ENCODE measurements around the gene CLCA1.
A peak's percentile ranks its signal among the peaks of the same experiment; 100 is the strongest.

DNA sequence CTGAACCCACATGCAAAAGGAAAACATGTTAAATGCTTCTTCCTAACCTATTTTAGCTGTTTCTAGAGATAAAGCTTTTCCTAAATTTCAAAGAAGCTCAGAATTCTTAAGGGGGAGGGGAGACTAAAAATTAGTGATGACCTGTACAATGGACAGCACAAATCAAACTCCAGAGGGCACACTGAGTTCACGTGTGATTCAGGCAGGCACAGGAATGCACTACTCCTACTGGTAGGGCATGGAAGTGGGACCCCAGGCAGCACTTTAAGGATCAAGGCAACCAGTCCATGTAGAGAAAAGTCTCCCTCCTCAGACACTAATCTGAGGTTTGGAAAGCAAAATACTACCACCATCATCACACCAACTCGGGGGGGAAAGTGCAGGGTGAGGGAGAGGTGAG, 46.9 kb downstream of the CLCA1 start:
- TF ChIP-seq CTCF (conservative IDR thresholded peaks at IDR 0.05; ENCODE audit: low read depth, low read length), result peak; percentile 47
- TF ChIP-seq EZH2 (IDR thresholded peaks at IDR 0.05; ENCODE audit: borderline replicate concordance, low read depth, low read length, poor library complexity, severe bottlenecking), result no peak
